ENCODE measurements around the gene SBNO2. TPM values are rescaled to one million over a fixed set of nuclear protein-coding genes. Genes with fewer than 3 reads are reported as not detected.
A peak's percentile ranks its signal among the peaks of the same experiment; 100 is the strongest.

The SBNO2 gene
- total and polyA plus RNA-seq, 4 donors: 7.2 to 17.9 (median 11.7) TPM

- DNase-seq (ENCODE audit: low read depth in 4 of 6, low spot score in 6 of 6): no peak
- no peaks in the 10 kb centered on the region for H3K27me3 ChIP-seq (ENCODE audit: control insufficient read depth, insufficient read depth, low read length)
- no peaks in the 10 kb centered on the region for H3K36me3 ChIP-seq (ENCODE audit: control insufficient read depth, insufficient read depth, low read length)
- WGBS (ENCODE audit: insufficient coverage): 89% methylated on average over 10 of the region's 10 CpGs
- no peak overlapping the region for H3K4me3 ChIP-seq (ENCODE audit: low read depth, low read length)
- no peaks in the 10 kb centered on the region for H3K9me3 ChIP-seq (ENCODE audit: control insufficient read depth, insufficient read depth, low read length)
- H3K4me1 ChIP-seq (ENCODE audit: control insufficient read depth, insufficient read depth, low read length): peaks cover 5% of the 10 kb centered on the region
- H3K27ac ChIP-seq (ENCODE audit: low read depth, low read length): no peak overlapping the region
These were observed 8.0 kb upstream of the SBNO2 start for GRCh38 chr19:1182068-1182467.

- Histone ChIP-seq H3K27me3 (ENCODE audit: control insufficient read depth, insufficient read depth, low read length) (no peaks in the 10 kb centered on the region), H3K4me3 (ENCODE audit: low read depth, low read length) (no peak overlapping the region), H3K27ac (ENCODE audit: low read depth, low read length) (no peak overlapping the region), H3K4me1 (ENCODE audit: control insufficient read depth, insufficient read depth, low read length) (peaks cover 5% of the 10 kb centered on the region), H3K36me3 (ENCODE audit: control insufficient read depth, insufficient read depth, low read length) (no peaks in the 10 kb centered on the region), H3K9me3 (ENCODE audit: control insufficient read depth, insufficient read depth, low read length) (no peaks in the 10 kb centered on the region)
- 87% methylated on average over 11 of the region's 11 CpGs for WGBS (ENCODE audit: insufficient coverage)
- DNase-seq (ENCODE audit: low read depth in 4 of 6, low spot score in 6 of 6): peak in 1 of 6 donors; percentile 0
These were observed 7.5 kb upstream of the SBNO2 start for GRCh38 chr19:1181606-1182005.

- H3K4me3 ChIP-seq (ENCODE audit: low read depth, low read length): no peak overlapping the region
- no peak overlapping the region for H3K27ac ChIP-seq (ENCODE audit: low read depth, low read length)
- H3K4me1 ChIP-seq (ENCODE audit: control insufficient read depth, insufficient read depth, low read length): peaks cover 22% of the 10 kb centered on the region
- no peak for DNase-seq (ENCODE audit: low read depth in 4 of 6, low spot score in 6 of 6)
- 87% methylated on average over 23 of the region's 25 CpGs for WGBS (ENCODE audit: insufficient coverage)
- H3K36me3 ChIP-seq (ENCODE audit: control insufficient read depth, insufficient read depth, low read length): no peaks in the 10 kb centered on the region
- no peaks in the 10 kb centered on the region for H3K9me3 ChIP-seq (ENCODE audit: control insufficient read depth, insufficient read depth, low read length)
- no peaks in the 10 kb centered on the region for H3K27me3 ChIP-seq (ENCODE audit: control insufficient read depth, insufficient read depth, low read length)
These were observed 3.5 kb upstream of the SBNO2 start for GRCh38 chr19:1177322-1178114.

GRCh38 chr19:1173159-1173844, 766 bp downstream of the SBNO2 start:
- Histone ChIP-seq H3K4me3 (ENCODE audit: low read depth, low read length) (peak overlapping the region; percentile 66), H3K27me3 (ENCODE audit: control insufficient read depth, insufficient read depth, low read length) (no peaks in the 10 kb centered on the region), H3K36me3 (ENCODE audit: control insufficient read depth, insufficient read depth, low read length) (peaks cover 25% of the 10 kb centered on the region), H3K27ac (ENCODE audit: low read depth, low read length) (peak overlapping the region; percentile 80), H3K4me1 (ENCODE audit: control insufficient read depth, insufficient read depth, low read length) (peaks cover 58% of the 10 kb centered on the region), H3K9me3 (ENCODE audit: control insufficient read depth, insufficient read depth, low read length) (no peaks in the 10 kb centered on the region)
- 3% methylated on average over 44 of the region's 47 CpGs for WGBS (ENCODE audit: insufficient coverage)
- peak in 1 of 6 donors; percentile 33 for DNase-seq (ENCODE audit: low read depth in 4 of 6, low spot score in 6 of 6)

- Histone ChIP-seq H3K9me3 (ENCODE audit: control insufficient read depth, insufficient read depth, low read length) (no peaks in the 10 kb centered on the region), H3K36me3 (ENCODE audit: control insufficient read depth, insufficient read depth, low read length) (peaks cover 33% of the 10 kb centered on the region), H3K4me1 (ENCODE audit: control insufficient read depth, insufficient read depth, low read length) (peaks cover 66% of the 10 kb centered on the region), H3K4me3 (ENCODE audit: low read depth, low read length) (peak overlapping the region; percentile 66), H3K27ac (ENCODE audit: low read depth, low read length) (peak overlapping the region; percentile 80), H3K27me3 (ENCODE audit: control insufficient read depth, insufficient read depth, low read length) (no peaks in the 10 kb centered on the region)
- DNase-seq (ENCODE audit: low read depth in 4 of 6, low spot score in 6 of 6): peak in 1 of 6 donors; percentile 59
- WGBS (ENCODE audit: insufficient coverage): 29% methylated on average over 29 of the region's 36 CpGs
These were observed 1.5 kb downstream of the SBNO2 start for GRCh38 chr19:1172353-1173158.

- Histone ChIP-seq H3K9me3 (ENCODE audit: control insufficient read depth, insufficient read depth, low read length) (no peaks in the 10 kb centered on the region), H3K27me3 (ENCODE audit: control insufficient read depth, insufficient read depth, low read length) (no peaks in the 10 kb centered on the region), H3K4me1 (ENCODE audit: control insufficient read depth, insufficient read depth, low read length) (peaks cover 71% of the 10 kb centered on the region), H3K36me3 (ENCODE audit: control insufficient read depth, insufficient read depth, low read length) (peaks cover 40% of the 10 kb centered on the region), H3K27ac (ENCODE audit: low read depth, low read length) (peak overlapping the region; percentile 80), H3K4me3 (ENCODE audit: low read depth, low read length) (peak overlapping the region; percentile 2)
- DNase-seq (ENCODE audit: low read depth in 4 of 6, low spot score in 6 of 6): peak in 2 of 6 donors; percentile 15 to 48
- 27% methylated on average over 9 of the region's 15 CpGs for WGBS (ENCODE audit: insufficient coverage)
These were observed 2.2 kb downstream of the SBNO2 start for GRCh38 chr19:1171755-1172352.

GRCh38 chr19:1170938-1171754, 2.9 kb downstream of the SBNO2 start:
- peaks cover 47% of the 10 kb centered on the region for H3K36me3 ChIP-seq (ENCODE audit: control insufficient read depth, insufficient read depth, low read length)
- no peaks in the 10 kb centered on the region for H3K27me3 ChIP-seq (ENCODE audit: control insufficient read depth, insufficient read depth, low read length)
- H3K4me3 ChIP-seq (ENCODE audit: low read depth, low read length): peak overlapping the region; percentile 2
- peak overlapping the region; percentile 80 for H3K27ac ChIP-seq (ENCODE audit: low read depth, low read length)
- H3K9me3 ChIP-seq (ENCODE audit: control insufficient read depth, insufficient read depth, low read length): no peaks in the 10 kb centered on the region
- peak in 3 of 6 donors; percentile 22 to 77 (median 59) for DNase-seq (ENCODE audit: low read depth in 4 of 6, low spot score in 6 of 6)
- peaks cover 71% of the 10 kb centered on the region for H3K4me1 ChIP-seq (ENCODE audit: control insufficient read depth, insufficient read depth, low read length)
- 70% methylated on average over 31 of the region's 38 CpGs for WGBS (ENCODE audit: insufficient coverage)

- Histone ChIP-seq H3K4me3 (ENCODE audit: low read depth, low read length) (no peak overlapping the region), H3K4me1 (ENCODE audit: control insufficient read depth, insufficient read depth, low read length) (peaks cover 71% of the 10 kb centered on the region), H3K27me3 (ENCODE audit: control insufficient read depth, insufficient read depth, low read length) (no peaks in the 10 kb centered on the region), H3K36me3 (ENCODE audit: control insufficient read depth, insufficient read depth, low read length) (peaks cover 50% of the 10 kb centered on the region), H3K27ac (ENCODE audit: low read depth, low read length) (peak overlapping the region; percentile 81), H3K9me3 (ENCODE audit: control insufficient read depth, insufficient read depth, low read length) (no peaks in the 10 kb centered on the region)
- 85% methylated on average over 49 of the region's 52 CpGs for WGBS (ENCODE audit: insufficient coverage)
- DNase-seq (ENCODE audit: low read depth in 4 of 6, low spot score in 6 of 6): peak in 2 of 6 donors; percentile 55 to 87
These were observed 3.9 kb downstream of the SBNO2 start for GRCh38 chr19:1169921-1170885.
